ENCODE results near the gene DLL4.
"Not testable (repeated sequence)": the region's sequence is repeated elsewhere in the genome, so short reads cannot be mapped to it uniquely, and the experiment has no call there.

Gene DLL4

GRCh38 chr15:40943764-40944365 lies 14.7 kb downstream of the DLL4 start:
- DNase-seq, result no peak

DNA sequence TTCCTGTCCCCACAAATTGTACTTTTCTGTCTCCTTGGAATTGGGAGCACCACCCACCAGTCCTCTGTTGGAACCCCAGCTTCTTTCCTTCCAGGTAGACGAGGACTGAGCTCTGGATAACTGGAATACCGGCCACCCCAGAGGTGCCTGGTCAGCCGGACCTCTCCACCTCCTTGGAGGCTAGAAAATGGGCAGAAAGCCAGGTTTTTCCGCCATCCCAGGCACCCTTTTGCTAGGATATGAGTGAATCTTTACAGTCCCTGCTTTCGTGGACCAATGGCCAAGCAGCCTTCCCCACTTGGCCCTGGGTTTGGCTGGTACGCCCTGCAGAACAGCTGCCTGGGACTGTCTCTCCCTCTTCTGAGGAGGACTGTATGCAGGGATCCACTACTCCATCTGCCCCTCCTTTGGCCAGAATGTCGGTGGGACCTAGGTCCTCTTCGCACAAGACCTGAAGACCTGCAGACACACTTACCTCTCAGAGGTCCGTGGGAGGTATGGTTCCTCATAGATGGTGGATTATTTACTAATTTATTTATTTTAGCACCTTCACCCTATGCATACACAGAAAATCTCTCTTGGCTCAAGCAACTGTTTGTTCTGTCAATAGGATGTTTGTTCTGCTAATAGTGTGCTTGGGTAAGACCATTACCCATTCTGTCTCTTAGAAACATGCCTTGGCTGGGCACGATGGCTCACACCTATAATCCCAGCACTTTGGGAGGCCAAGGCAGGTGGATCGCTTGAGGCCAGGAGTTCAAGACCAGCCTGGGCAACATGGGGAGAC lies 15.6 kb downstream of the DLL4 start:
- DNase-seq, result peak; percentile 87

DNA sequence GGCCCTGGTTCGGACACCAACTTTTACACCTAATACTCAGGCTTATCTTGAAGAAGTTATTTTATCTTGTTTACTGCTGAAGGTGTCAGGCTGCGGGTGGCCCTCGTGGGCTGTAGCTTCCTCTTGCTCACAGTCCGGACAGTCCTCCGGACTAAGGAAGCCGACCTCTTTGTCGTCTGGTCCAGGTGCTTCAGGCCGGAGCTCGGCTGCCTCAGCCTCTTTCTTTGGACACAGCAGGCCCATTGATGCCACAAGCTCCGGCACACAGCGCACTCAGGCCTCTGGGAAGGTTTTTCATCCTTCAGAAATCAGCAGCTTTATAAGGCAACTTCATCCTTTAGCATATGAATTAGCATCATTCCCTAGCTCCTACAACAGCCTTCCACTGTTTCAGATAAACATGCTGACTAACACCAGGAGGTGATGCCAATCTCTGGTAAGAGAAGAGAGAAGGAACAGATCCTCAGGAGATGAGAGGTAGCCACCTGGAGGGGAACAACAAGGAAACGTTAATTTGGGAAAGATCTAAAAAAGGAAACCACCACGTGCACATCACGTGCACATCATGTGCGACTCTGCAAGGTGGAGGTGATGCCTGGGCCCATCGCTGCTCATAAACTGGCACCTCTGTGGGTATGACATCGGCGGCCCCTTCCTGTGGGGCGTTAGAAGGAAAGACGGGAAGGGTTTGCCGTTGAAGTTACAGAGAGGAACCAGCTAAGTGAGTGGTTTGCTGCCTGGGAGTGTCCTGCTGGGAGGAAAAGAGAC lies 19.8 kb downstream of the DLL4 start:
- DNase-seq, result no peak

DNA sequence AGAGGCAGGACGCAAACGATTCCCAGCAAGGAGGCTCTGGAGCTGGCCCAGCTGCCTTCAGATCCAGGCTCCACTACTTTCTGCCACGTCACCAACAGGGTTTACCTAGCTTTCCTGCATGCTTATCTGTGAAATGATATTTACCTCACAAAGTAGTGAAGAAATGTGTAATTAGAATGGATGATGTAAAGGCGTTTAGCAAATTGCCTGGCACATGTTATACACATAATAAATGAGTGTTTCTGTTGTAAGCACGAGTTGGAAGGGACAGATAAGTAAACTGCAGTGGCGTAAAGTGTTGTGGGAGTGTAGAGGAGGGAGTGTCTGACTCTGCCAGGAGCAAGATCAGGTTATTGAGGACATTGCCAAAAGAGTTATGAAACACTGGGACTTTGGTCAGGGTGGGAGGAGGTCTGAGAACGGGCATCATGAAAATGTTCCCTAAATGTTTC lies 20.6 kb downstream of the DLL4 start:
- no peak for DNase-seq

GRCh38 chr15:40951764-40952163 lies 22.6 kb downstream of the DLL4 start:
- DNase-seq, result no peak

DNA sequence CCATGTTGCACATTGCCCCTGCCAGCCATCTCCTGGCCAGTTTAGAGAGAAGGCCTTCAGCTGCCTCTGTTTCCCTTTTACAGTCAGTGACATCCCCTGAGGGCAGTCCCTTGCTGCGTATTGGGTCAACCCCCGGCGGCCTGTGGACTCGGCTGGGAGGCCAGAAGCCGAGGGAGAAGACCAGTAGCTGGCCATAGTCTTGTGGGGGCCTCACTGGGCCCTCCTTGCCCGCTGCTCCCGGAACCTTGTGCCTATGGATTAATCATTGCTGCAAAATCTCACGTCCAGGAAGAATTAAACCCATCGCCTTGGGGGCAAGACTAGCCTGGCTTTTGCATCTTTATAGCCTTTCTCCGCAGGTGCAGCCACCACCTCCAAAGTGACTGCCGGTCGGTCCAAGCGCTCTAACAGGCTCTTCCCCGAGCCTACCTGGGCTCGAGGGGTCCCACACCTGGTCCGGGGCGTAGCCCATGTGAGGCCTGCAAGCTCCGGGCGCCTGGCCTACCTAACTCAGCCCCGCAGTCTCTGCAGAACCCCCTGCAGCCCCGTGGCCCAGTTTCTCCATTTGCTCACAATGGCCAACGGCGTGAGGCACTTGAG lies 23.3 kb downstream of the DLL4 start:
- no peak for DNase-seq

GRCh38 chr15:40952901-40953712 lies 24.0 kb downstream of the DLL4 start, which contains the start of gene CHAC1:
CHAC1 (plus strand) TSS chr15:40953471; CDS start chr15:40953584, 113 bp downstream.
- peak; percentile 99 for DNase-seq

- no peak for DNase-seq
These were observed 24.6 kb downstream of the DLL4 start for GRCh38 chr15:40953713-40954074.

- not testable (repeated sequence) for DNase-seq
These were observed 25.2 kb downstream of the DLL4 start for GRCh38 chr15:40954158-40954848.

GRCh38 chr15:40955141-40955903 lies 26.2 kb downstream of the DLL4 start:
- DNase-seq, result no peak

DNA sequence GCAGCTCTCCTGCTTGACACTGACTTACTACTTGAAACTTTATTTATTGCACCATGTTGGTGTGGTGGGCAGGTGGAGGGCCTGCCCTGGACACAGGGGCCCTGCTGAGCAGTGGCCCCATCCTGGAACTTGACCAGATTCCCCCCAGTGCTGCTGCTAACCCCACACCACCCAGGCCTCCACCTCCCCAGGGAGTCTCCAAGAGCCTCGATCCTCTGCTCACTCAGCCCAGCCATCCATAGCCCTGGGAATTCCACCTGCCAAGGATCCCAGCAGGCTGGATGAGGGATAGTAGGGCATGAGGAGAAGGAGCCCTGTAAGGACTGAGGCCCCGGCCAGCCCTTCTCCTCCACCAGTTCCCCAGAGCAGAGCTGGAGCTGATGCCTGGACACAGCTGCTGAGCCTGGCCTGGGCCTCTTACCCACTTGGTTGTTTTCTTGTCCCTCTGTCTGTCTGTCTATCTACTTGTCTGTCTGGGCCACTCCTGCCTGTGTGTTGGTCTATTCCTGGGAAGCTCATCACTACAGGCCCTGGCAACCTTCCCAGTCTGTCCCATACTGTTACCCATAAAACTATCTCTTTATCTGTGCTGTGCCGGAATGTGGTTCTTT lies 26.9 kb downstream of the DLL4 start:
- no peak for DNase-seq

DNA sequence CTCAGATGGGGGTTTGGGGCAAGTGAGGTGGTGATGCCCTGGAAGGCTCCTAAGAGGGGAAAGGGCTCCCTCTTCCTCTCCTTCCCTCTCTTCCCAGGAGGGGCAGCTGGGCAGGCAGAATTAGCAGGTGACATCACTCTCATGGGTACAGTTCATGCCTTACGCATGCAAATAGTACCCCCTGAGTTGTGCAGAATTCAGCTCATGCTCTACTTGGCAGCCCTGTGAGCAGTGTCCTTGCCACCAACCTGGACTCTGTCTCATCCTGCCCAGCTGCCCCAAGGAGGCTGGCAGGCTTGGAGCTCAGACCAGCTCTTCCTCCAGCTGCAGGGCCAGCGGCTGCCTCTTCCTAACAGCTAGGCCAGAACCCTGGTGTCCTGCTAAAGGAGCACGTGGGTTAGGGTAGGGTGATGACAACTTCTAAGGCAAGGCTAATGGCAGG lies 27.4 kb downstream of the DLL4 start:
- no peak for DNase-seq

GRCh38 chr15:40957041-40957555 lies 28.0 kb downstream of the DLL4 start:
- no peak for DNase-seq

GRCh38 chr15:40957581-40958051 lies 28.5 kb downstream of the DLL4 start:
- peak; percentile 79 for DNase-seq

DNA sequence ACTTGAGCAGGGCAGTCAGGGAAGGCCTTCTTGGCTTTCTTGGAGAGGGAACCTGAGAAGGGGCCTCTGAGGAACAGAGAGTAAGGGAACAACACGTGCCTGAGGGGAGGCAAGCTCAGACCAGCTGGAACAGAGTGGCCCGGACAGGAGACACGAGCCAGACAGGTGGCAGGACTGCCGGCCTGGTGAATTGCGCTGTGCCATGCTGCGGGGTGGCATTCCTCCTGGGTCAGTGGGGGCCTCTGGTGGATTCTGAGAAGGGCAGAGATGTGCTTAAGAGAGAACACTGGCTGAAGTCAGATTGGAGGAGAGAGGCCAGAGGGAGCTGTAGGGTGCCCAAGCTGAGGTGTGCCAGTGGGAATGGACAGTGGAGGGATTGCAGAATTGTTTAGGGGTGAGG lies 29.0 kb downstream of the DLL4 start:
- DNase-seq, result no peak

- DNase-seq, result no peak
These were observed 29.6 kb downstream of the DLL4 start for GRCh38 chr15:40958723-40959122.

- no peak for DNase-seq
These were observed 30.4 kb downstream of the DLL4 start for GRCh38 chr15:40959331-40960141.

DNA sequence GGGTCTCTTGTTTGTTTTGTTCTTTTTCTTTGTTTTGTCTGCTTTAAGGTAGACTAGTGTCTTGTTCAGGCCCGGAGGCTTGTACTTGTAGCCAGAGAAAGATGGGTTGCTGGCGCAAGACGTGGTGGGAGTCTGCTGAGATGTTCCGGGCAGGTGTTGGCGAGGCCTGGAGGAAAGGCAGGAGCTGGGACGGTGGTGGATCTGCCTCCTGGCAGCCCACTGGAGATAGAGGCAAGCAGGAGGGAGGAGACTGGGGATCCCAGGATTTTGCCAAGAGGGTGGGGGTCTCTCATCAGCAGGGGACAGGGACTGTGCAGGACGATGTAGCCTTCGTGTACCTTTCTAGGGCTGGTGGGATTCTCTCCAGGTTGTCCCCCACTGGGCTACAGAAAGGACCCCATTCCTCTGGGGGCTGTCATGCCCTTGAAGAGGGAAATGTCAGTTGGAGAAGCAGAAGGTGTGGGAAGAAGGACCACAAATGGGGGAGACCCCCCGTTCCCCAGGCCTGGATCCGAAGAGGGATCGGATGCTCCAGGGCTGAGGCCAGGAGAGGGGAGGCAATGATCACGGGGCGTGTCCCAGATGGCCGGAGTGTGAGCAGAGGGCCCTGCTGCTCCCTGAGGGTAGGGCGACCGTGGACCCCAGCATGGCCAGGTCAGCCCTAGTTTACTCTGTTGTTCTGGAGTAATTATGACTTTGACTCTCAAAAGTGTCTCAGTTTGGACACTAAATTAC lies 31.2 kb downstream of the DLL4 start:
- DNase-seq, result no peak

Data from NCI-H69 (cell line).